SK-N-SH (cell line): ENCODE data around the gene TP53BP1. TPM values are rescaled to one million over a fixed set of nuclear protein-coding genes. Genes with fewer than 3 reads are reported as not detected.

Experiments
- CTCF ChIA-PET: fragments of 300-600, 350-600 bp; formaldehyde crosslinking; extraction: SDS; loops from one replicate; lab custom pipeline; 2021; lab: Yijun Ruan, JAX
- POLR2A ChIA-PET: fragments of 350-600 bp; sonication (Branson Sonifier 250); formaldehyde crosslinking; extraction: SDS; loops from one replicate; lab custom pipeline; 2020; ENCODE audit warnings: antibody characterized with exemption, inconsistent platforms; lab: Yijun Ruan, JAX
- DNase-seq: peaks from one replicate; pipeline ENCODE4 v3.0.0; 2012
- H2AFZ ChIP-seq: fragments of 200-600 bp; sonication (generic); 2 replicates; pipeline ENCODE4 v1.8.1; 2016; ENCODE audit warnings: antibody characterized with exemption, mild to moderate bottlenecking, low read depth
- H3F3A ChIP-seq: fragments of 200-600 bp; sonication (generic); replicated peaks from 2 replicates; pipeline ENCODE3; 2016; ENCODE audit warnings: antibody characterized with exemption, mild to moderate bottlenecking; ENCODE audit not compliant: insufficient read depth
- H3K27ac ChIP-seq, 2 experiments: fragments of 200-500 bp in 1 of 2; fragments of 200-600 bp in 1 of 2; sonication (Bioruptor generic) in 1 of 2; sonication (generic), shearing (Covaris generic) in 1 of 2; 2 replicates each; pipeline versions ENCODE4 v1.5.1 to v1.6.1; 2014 to 2016; ENCODE audit warnings: low read depth in 2 of 2, inconsistent platforms in 1 of 2, low read length in 1 of 2, mild to moderate bottlenecking in 1 of 2, mixed read lengths in 1 of 2
- H3K27me3 ChIP-seq: fragments of 200-600 bp; sonication (generic), shearing (Covaris generic); 2 replicates; pipeline ENCODE4 v1.6.1; 2016; ENCODE audit warnings: mixed run types; ENCODE audit not compliant: insufficient read depth
- H3K36me3 ChIP-seq, 2 experiments: fragments of 200-500 bp in 1 of 2; fragments of 200-600 bp in 1 of 2; sonication (Bioruptor generic) in 1 of 2; sonication (generic) in 1 of 2; replicated peaks in 1 of 2; 2 replicates each; pipeline versions ENCODE3 to v1.5.1; 2014 to 2016; ENCODE audit warnings: low read length in 1 of 2, mild to moderate bottlenecking in 1 of 2; ENCODE audit not compliant: insufficient read depth in 2 of 2, control insufficient read depth in 1 of 2
- H3K4me1 ChIP-seq, 2 experiments: fragments of 200-500 bp in 1 of 2; fragments of 200-600 bp in 1 of 2; sonication (Bioruptor generic) in 1 of 2; sonication (generic), shearing (Covaris generic) in 1 of 2; 2 replicates each; pipeline versions ENCODE4 v1.5.1 to v1.6.1; 2014 to 2016; ENCODE audit warnings: low read depth in 1 of 2, low read length in 1 of 2, mixed run types in 1 of 2; ENCODE audit not compliant: insufficient read depth in 2 of 2, control insufficient read depth in 1 of 2
- H3K4me2 ChIP-seq: fragments of 200-600 bp; sonication (generic), shearing (Covaris generic); 2 replicates; pipeline ENCODE4 v1.6.1; 2017; ENCODE audit warnings: mixed run types
- H3K4me3 ChIP-seq, 2 experiments: fragments of 200-500 bp in 1 of 2; fragments of 200-600 bp in 1 of 2; sonication (Bioruptor generic) in 1 of 2; sonication (generic), shearing (Covaris generic) in 1 of 2; 2 replicates each; pipeline versions ENCODE4 v1.5.1 to v1.8.1; 2014 to 2016; ENCODE audit warnings: low read depth in 2 of 2, inconsistent platforms in 1 of 2, low read length in 1 of 2, mild to moderate bottlenecking in 1 of 2, mixed read lengths in 1 of 2, moderate library complexity in 1 of 2
- H3K79me2 ChIP-seq: fragments of 200-600 bp; sonication (generic); 2 replicates; pipeline ENCODE4 v1.8.1; 2017; ENCODE audit warnings: mild to moderate bottlenecking; ENCODE audit not compliant: insufficient read depth
- H3K9ac ChIP-seq: fragments of 200-600 bp; sonication (generic); 2 replicates; pipeline ENCODE4 v1.6.1; 2017; ENCODE audit warnings: mixed run types
- H3K9me2 ChIP-seq: fragments of 200-600 bp; sonication (generic); 2 replicates; pipeline ENCODE4 v1.6.1; 2017; ENCODE audit warnings: mixed run types
- H3K9me3 ChIP-seq: fragments of 200-600 bp; sonication (generic); 2 replicates; pipeline ENCODE4 v1.6.1; 2017; ENCODE audit warnings: mixed run types, mild to moderate bottlenecking, moderate library complexity
- H4K20me1 ChIP-seq: fragments of 200-600 bp; sonication (generic); 2 replicates; pipeline ENCODE4 v1.6.1; 2017; ENCODE audit warnings: mild to moderate bottlenecking, mixed run types; ENCODE audit not compliant: insufficient read depth
- CHD2 ChIP-seq: fragments of 150-350 bp; IDR thresholded peaks from 2 replicates; pipeline ENCODE4 v1.6.1; 2018; ENCODE audit warnings: low read length; ENCODE audit not compliant: partially characterized antibody
- ELF1 ChIP-seq: IDR thresholded peaks from 2 replicates; pipeline ENCODE4 v1.4.0; 2012
- EZH2phosphoT487 ChIP-seq: fragments of 200-600 bp; sonication (generic); IDR thresholded peaks from 2 replicates; pipeline ENCODE4 v1.6.1; 2017; ENCODE audit warnings: low read depth, mixed run types, mild to moderate bottlenecking, antibody characterized with exemption, moderate library complexity, borderline replicate concordance
- FOSL2 ChIP-seq: IDR thresholded peaks from 2 replicates; pipeline ENCODE4 v1.4.0; 2012; ENCODE audit warnings: low read depth, mild to moderate bottlenecking, moderate library complexity, borderline replicate concordance
- FOXM1 ChIP-seq: IDR thresholded peaks from 2 replicates; pipeline ENCODE4 v1.4.0; 2012; ENCODE audit warnings: low read depth, mild to moderate bottlenecking
- GATA2 ChIP-seq: sonication (generic); formaldehyde crosslinking; IDR thresholded peaks from 2 replicates; pipeline ENCODE4 v1.5.0; 2020; ENCODE audit warnings: mild to moderate bottlenecking, missing genetic modification reagents
- JUND ChIP-seq: IDR thresholded peaks from 2 replicates; pipeline ENCODE4 v1.4.0; 2012
- MAX ChIP-seq: IDR thresholded peaks from 2 replicates; pipeline ENCODE4 v1.4.0; 2012; ENCODE audit warnings: low read depth
- MEF2A ChIP-seq: IDR thresholded peaks from 2 replicates; pipeline ENCODE4 v1.4.0; 2012; ENCODE audit warnings: low read depth, borderline replicate concordance
- MXI1 ChIP-seq: IDR thresholded peaks from 2 replicates; pipeline ENCODE4 v1.6.1; 2012; ENCODE audit warnings: mild to moderate bottlenecking, low read depth, low read length, improper control_type of control experiment
- PBX3 ChIP-seq: IDR thresholded peaks from 2 replicates; pipeline ENCODE4; 2012
- POLR2AphosphoS5 ChIP-seq: IDR thresholded peaks from 2 replicates; pipeline ENCODE4 v1.6.1; 2012; ENCODE audit warnings: low read depth, low read length
- RAD21 ChIP-seq: IDR thresholded peaks from 2 replicates; pipeline ENCODE4 v1.6.1; 2012; ENCODE audit warnings: mild to moderate bottlenecking, low read length
- RFX5 ChIP-seq: IDR thresholded peaks from 2 replicates; pipeline ENCODE4 v1.6.1; 2012; ENCODE audit warnings: mild to moderate bottlenecking, improper control_type of control experiment, low read length
- SIN3A ChIP-seq: IDR thresholded peaks from 2 replicates; pipeline ENCODE4 v1.6.1; 2012; ENCODE audit warnings: low read depth, mild to moderate bottlenecking, low read length, moderate library complexity, borderline replicate concordance
- TCF12 ChIP-seq: IDR thresholded peaks from 2 replicates; pipeline ENCODE4 v1.4.0; 2012
- TEAD4 ChIP-seq: IDR thresholded peaks from 2 replicates; pipeline ENCODE4 v1.4.0; 2012; ENCODE audit warnings: mild to moderate bottlenecking, borderline replicate concordance; ENCODE audit not compliant: insufficient read depth
- USF1 ChIP-seq: IDR thresholded peaks from 2 replicates; pipeline ENCODE4 v1.4.0; 2012; ENCODE audit warnings: low read depth, borderline replicate concordance
- YY1 ChIP-seq: IDR thresholded peaks from 2 replicates; pipeline ENCODE4 v1.4.0; 2012; ENCODE audit warnings: low read depth, mild to moderate bottlenecking
- ZBTB33 ChIP-seq: IDR thresholded peaks from 2 replicates; pipeline ENCODE4 v1.4.0; 2012; ENCODE audit warnings: low read depth, borderline replicate concordance
- WGBS: methylation state at CpG from one replicate; pipeline ENCODE4 v1.1.6; 2017; ENCODE audit warnings: low lambda C conversion rate; 5-methylcytosine and 5-hydroxymethylcytosine counted together
- polyA plus RNA-seq, 3 experiments: library from polyadenylated mRNA; depleted of rRNA; stranded (reverse); fragments of >200 nt; gene quantifications; 2 replicates each; pipeline ENCODE4 v1.2.3, GENCODE V29; 2012

TP53BP1 gene
- polyA plus RNA-seq, 1 of the 3 experiments (the other 2 are of a cell fraction): 27.1 TPM

- Histone ChIP-seq H3K27ac (peak overlapping the region; percentile 36 to 92; a peak in 3 of 4 replicates), H3K4me3 (no peak overlapping the region; a peak in 1 of 4 replicates), H3K4me2 (peak overlapping the region; percentile 51; the same call in 1 of the 2 replicates), H3K9ac (peak overlapping the region; percentile 53), H3K79me2 (no peaks in the 10 kb centered on the region), H3F3A (peaks cover 21% of the 10 kb centered on the region)
- POLR2A ChIA-PET: interaction anchor here (1.9 kb wide), 1 partner anchor 69 kb away, joined by 9 read pairs; no protein-coding TSS in a partner anchor
- peak; percentile 22 for DNase-seq
- TF ChIP-seq MXI1 (no peak), FOSL2 (no peak), GATA2 (CRISPR knock-in tag) (no peak), YY1 (no peak), TCF12 (no peak), FOXM1 (no peak), MAX (no peak), SIN3A (no peak), POLR2AphosphoS5 (no peak), TEAD4 (no peak), ZBTB33 (no peak)
- TF ChIP-seq, all 33 proteins: peak for 0
- Histone ChIP-seq H3K27me3 (no peaks in the 10 kb centered on the region), H3K9me2 (no peaks in the 10 kb centered on the region), H3K36me3 (peaks cover 36 to 54% of the 10 kb centered on the region in 2 experiments), H3K4me1 (no peaks in the 10 kb centered on the region), H4K20me1 (no peaks in the 10 kb centered on the region), H2AFZ (no peak overlapping the region), H3K9me3 (no peaks in the 10 kb centered on the region)
- CTCF ChIA-PET: interaction anchor here (0.6 to 4.7 kb wide), 11 partner anchors 8 to 335 kb away, joined by 3 to 36 read pairs (median 4); partner anchors contain the start of genes ELL3 and MAP1A
Measured at GRCh38 chr15:43441316-43441715, 51.6 kb downstream of the TP53BP1 start.

GRCh38 chr15:43440721-43441281 lies 52.2 kb downstream of the TP53BP1 start:
- H3K9ac ChIP-seq: peak overlapping the region; percentile 53
- no peaks in the 10 kb centered on the region for H3K9me3 ChIP-seq
- H3K9me2 ChIP-seq: no peaks in the 10 kb centered on the region
- ChIA-PET POLR2A (interaction anchor here (1.9 kb wide), 1 partner anchor 70 kb away, joined by 9 read pairs; no protein-coding TSS in a partner anchor), CTCF (interaction anchor here (0.6 to 4.7 kb wide), 11 partner anchors 7 to 336 kb away, joined by 3 to 36 read pairs (median 4); partner anchors contain the start of genes ELL3 and MAP1A)
- H2AFZ ChIP-seq: no peak overlapping the region
- H3K36me3 ChIP-seq: peaks cover 30 to 48% of the 10 kb centered on the region in 2 experiments
- H3K79me2 ChIP-seq: no peaks in the 10 kb centered on the region
- no peaks in the 10 kb centered on the region for H3K4me1 ChIP-seq
- no peaks in the 10 kb centered on the region for H4K20me1 ChIP-seq
- H3K4me3 ChIP-seq: no peak overlapping the region; a peak in 1 of 4 replicates
- DNase-seq: peak; percentile 43
- H3K27me3 ChIP-seq: no peaks in the 10 kb centered on the region
- peak overlapping the region; percentile 51; the same call in 1 of the 2 replicates for H3K4me2 ChIP-seq
- WGBS: 7% methylated on average over 4 of the region's 4 CpGs
- peaks cover 21% of the 10 kb centered on the region for H3F3A ChIP-seq
- H3K27ac ChIP-seq: peak overlapping the region; percentile 36 to 92; a peak in 3 of 4 replicates
- TF ChIP-seq GATA2 (CRISPR knock-in tag) (no peak), CHD2 (no peak), JUND (peak; percentile 93), USF1 (no peak), FOXM1 (peak; percentile 15; the same call in 1 of the 2 replicates), TCF12 (peak; percentile 87), RFX5 (no peak), MEF2A (no peak), PBX3 (peak; percentile 52), EZH2phosphoT487 (no peak), TEAD4 (no peak), ELF1 (no peak), YY1 (peak; percentile 30; the same call in 1 of the 2 replicates), RAD21 (peak; percentile 66)
